Hematopoietic multipotent progenitor cell treated with erythropoietin and hydrocortisone succinate and interleukin-3 and kit ligand, for 4 days (in vitro differentiated cells): ENCODE measurements around the gene AGPAT3.
"Not testable (repeated sequence)": the region's sequence is repeated elsewhere in the genome, so short reads cannot be mapped to it uniquely, and the experiment has no call there.

Source experiments
- DNase-seq: peaks from one replicate; pipeline ENCODE4 v3.0.0-alpha.2; 2015

AGPAT3 gene, protein sequence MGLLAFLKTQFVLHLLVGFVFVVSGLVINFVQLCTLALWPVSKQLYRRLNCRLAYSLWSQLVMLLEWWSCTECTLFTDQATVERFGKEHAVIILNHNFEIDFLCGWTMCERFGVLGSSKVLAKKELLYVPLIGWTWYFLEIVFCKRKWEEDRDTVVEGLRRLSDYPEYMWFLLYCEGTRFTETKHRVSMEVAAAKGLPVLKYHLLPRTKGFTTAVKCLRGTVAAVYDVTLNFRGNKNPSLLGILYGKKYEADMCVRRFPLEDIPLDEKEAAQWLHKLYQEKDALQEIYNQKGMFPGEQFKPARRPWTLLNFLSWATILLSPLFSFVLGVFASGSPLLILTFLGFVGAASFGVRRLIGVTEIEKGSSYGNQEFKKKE

DNA sequence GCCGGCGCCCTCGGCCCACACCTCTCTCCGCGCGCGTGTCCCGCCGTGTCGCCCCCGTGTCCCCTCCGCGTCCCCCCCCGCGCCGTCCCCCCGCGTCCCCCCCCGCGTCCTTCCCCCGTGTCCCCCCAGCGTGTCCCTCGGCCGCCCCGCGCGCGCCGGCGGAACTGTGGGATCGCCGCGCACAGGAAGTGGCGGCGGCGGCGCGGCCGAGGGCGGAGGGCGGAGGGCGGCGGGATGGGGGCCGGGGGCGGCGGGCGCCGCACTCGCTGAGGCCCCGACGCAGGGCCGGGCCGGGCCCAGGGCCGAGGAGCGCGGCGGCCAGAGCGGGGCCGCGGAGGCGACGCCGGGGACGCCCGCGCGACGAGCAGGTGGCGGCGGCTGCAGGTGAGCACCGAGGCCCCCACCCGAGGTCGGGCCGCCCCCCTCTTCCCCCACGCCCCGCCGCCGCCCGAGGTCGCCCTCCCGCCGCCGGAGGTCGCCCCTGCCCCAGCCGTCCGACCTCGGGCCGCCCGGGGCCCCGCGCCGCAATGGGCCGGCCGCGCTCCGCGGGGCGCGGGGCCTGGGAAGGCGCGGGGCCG is at the start of gene AGPAT3:
Gene AGPAT3 (plus strand): TSS at position 262 of the 578 bp plus-strand sequence. CDS start 94,459 bp downstream, outside the sequence.
- peak; percentile 65 for DNase-seq

DNA sequence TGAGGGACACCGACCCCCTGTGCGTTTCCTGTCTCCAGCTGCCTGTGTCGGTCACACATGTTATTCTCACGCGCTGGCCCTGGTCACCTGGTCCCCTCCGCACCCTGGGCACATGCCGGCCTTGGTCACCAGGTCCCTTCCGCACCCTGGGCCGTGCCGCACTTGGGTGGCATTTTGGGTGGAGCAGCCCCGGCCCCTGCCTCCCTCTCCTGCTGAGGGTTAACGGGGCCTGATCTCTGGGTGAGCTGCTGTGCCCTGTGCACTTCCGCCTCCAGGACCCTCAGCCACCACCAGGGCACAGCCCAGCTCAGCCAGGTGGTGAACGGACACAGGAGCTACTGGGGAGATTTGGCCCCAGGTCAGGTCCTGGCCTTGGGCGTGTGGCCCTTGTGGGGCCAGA is 49.0 kb upstream of the AGPAT3 start:
- DNase-seq = no peak

DNA sequence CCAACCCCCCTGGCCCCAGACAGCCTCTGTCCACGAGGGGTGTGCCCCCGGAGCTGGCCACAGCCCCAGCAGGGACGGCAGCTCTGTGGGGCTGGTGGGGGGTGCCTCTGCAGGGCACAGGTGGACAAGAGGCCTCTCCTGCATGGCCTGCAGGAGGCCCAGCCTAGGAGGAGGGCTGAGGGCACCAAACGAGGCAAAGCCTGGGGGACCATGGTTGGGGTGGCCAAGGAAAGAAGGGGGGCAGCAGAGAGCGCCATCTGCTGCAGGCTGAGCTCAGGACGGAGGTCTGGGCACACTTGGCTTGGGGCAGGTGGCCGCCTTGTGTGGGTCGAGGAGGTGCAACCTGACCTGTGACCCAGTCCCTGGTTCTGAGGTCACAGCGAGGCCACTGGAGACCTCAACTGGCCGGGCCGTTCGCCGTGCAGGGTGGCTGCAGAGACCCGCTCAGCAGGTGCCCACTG is 48.4 kb upstream of the AGPAT3 start:
- no peak for DNase-seq

DNA sequence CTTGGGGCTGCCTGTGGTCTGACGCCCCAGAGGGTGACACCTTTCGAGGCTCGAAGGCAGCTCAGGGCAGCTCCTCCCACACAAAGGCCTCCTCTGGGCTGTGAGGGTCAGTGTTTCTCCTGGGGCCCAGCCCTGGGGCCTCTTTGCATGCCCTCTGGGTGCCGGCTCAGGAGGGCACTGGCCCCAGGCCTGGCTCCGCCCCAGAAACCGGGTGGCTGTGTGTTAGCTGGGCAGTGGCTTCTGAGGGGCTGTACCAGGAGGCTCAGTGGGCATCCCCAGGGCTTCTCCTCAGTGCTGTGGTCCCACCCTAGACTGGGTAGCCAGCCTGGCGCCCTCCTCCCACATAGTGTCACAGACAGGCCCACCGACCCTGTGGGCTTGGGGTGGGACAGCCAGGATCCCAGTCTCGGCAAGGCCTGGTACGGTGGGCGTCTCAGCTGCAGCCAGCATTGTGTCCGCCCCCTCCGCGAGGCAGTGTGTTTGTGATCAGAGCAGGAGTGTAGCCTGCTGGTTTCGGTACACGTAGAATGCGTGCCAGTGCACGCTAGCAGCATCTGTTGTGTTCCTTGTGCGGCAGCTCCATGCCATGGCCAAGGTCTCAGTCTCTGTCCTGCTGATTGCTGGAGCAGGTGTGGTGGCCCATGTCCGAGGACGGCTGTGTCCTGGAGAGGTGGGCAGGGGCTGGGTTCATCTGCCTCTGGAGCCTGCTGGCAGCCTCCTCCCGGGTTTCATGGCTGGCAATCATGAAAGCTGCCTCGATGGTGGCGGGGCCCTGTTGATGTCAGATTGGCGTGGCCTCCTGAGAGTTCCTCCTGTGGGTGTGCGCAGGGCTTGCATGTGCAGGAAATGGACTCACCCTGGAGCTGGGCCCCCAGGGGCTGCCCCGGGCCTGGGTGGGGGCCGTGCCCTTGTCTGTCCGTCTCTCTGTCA is 47.6 kb upstream of the AGPAT3 start:
- no peak for DNase-seq

DNA sequence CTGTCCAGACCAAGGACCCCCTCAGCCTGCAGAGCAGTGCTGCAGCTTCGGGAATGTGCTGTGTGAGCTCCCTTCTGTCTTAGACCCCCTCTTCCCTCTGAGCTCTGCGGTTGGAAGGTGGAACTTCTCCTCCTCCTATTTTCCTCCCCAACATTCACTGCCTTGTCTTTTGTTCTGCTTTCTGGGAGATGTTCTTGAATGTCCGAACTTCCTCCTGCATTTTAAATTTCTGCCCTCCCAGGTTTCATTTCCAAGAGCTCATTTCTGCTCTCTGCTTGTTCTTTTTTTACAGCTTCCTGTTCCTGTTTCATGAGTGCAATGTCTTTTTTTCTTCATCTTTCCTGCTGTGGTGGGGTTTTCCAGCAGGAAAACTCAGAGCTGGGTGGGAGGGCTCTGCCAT is 46.3 kb upstream of the AGPAT3 start:
- no peak for DNase-seq

DNA sequence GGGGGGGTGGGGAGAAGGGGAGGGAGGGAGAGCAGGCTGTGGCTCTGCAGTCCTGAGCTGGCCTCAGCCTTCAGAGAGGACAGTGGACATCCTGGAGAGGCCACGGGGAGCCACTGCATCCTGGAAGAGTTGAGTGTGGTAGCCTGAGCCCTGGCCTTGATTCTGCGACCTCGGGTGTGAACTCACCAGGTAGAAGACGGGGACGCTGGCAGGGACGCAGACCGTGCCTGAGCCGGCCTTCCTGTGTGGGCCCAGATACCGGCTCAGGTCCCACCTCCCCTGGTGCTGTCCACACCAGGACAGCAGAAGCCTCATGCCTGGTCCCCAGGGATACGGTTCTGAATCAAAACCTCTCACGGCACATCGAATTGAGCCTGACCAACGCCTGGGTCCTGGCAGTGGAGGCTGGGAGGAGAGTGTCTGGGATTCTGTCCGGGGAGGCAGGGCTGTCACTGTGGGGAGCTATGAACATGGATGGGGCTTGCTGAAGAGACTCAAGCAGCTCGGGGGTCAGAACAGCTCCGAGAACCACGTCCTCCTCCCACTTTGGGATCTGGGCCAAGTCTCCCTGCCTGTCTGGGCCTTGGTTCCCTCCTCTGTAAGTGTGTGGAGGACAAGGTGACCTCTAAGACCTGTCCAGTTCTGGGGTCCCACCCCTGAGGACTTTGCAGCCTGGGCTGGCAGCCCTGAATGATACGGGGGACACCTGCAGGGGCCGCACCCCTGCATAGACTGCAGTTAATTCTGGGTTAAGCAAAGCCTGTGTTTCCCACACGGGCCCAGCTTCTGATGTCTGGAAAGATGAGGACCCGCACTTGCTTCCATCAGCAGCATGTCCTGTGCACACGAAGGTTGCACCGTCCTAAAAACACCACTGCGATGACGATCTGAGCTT is 45.3 kb upstream of the AGPAT3 start:
- DNase-seq = no peak

DNA sequence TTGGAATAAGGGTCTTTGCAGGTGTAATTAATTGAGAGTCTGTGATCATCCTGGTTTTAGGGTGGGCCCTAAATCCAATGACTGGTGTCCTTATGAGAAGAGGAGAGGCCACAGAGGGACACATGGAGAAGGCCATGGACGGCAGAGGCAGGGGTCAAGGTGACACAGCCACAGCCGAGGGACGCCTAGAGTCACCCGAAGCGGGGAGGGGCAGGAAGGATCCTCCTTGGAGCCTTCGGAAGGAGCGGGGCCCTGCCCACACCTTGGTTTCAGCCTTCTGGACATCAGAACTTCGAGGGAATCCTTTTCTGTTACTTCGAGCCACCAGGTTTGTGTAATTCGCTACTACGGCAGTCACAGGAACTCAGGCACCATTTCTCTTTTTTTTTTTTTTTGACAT is 44.6 kb upstream of the AGPAT3 start:
- no peak for DNase-seq

DNA sequence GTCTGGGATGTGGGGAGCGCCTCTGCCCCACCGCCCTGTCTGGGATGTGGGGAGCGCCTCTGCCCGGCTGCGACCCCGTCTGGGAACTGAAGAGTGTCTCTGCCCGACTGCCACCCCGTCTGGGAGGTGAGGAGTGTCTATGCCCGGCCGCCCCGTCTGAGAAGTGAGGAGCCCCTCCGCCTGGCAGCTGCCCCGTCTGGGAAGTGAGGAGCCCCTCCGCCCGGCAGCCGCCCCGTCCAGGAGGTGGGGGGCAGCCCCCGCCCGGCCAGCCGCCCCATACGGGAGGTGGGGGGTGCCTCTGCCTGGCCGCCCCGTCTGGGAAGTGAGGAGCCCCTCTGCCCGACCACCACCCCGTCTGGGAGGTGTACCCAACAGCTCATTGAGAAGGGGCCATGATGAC is 42.9 kb upstream of the AGPAT3 start:
- DNase-seq = not testable (repeated sequence)

DNA sequence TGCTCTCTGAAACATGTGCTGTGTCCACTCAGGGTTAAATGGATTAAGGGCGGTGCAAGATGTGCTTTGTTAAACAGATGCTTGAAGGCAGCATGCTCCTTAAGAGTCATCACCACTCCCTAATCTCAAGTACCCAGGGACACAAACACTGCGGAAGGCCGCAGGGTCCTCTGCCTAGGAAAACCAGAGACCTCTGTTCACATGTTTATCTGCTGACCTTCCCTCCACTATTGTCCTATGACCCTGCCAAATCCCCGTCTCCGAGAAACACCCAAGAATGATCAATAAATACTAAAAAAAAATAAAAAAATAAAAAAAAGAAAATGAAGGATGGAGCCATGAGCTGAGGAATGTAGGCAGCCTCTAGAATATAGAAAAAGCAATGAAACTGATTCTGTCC is 42.3 kb upstream of the AGPAT3 start:
- DNase-seq = not testable (repeated sequence)

DNA sequence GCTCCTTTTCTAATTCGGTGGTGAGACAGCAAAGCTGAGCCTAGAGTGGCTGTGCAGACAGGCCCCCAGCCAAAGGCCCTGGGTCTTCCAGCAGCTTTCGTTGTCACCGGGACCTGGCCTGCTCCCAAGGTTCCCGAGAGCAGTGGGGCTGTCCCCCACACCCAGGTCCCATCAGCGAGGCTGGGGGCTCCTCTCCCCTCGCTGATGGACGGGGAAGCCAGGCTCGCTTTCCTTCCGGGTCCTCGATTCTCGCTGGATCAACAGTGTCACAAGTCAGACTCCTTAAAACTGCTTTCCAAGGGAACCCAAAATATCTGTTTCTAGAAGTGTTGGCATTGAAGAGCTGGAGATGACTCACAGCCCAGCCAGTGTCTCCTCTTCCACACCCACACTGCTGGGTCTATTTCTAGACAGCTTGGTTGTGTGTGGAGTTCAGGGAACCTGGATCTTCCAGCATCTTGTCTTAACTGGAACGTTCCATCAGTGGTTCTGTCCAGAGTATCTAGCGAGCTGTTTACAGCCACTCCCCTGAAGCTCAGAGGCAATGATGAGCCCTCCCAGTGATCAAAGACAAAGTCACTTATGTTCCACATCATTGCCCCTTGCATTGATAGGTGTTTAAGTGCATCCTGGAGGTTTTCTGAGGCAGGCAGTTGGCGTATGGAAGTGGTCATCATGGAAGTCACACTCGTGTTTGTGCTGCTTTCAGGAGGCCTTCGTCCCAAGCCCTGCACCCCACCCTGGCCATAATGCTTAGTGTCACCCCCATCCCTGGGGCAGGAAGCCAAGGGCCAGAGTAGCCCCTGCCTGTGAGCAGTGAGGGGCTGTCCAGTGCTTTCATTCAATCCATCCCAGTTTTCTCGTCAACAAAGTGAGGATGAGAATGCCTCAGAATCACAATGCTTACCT is 40.4 kb upstream of the AGPAT3 start:
- DNase-seq = no peak

DNA sequence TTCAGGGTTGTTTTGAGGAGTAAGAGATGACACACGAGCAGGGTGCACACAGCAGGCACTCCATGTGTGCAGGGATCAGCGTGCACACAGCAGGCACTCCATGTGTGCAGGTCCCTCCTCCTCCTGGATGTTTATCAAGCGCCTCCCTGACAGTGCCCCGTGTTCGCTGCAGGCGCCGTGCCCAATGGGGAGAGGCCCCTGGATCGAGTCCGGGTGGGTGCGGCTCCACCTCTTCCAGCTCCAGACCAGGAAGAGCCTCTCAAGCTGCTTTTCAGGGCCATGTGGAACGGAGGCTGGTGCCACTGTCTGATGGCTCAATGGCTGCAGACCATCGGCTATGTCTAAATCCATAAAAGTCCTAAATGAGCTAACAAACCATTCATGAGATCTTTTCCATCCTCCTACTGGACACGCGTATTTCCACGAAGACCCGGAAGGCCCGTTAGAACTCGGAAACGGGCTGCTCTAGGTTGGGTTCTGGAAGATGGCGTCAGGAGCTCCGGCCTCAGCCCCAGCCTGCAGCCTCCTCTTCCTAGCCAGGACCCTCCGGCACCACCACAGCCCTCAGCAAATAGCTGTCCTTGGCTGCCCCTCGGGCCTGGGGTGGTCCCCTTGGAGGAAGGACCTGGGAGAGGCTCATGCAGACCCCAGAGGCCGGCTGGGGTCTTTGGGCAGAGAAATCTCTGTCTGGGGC is 39.6 kb upstream of the AGPAT3 start:
- DNase-seq = no peak

DNA sequence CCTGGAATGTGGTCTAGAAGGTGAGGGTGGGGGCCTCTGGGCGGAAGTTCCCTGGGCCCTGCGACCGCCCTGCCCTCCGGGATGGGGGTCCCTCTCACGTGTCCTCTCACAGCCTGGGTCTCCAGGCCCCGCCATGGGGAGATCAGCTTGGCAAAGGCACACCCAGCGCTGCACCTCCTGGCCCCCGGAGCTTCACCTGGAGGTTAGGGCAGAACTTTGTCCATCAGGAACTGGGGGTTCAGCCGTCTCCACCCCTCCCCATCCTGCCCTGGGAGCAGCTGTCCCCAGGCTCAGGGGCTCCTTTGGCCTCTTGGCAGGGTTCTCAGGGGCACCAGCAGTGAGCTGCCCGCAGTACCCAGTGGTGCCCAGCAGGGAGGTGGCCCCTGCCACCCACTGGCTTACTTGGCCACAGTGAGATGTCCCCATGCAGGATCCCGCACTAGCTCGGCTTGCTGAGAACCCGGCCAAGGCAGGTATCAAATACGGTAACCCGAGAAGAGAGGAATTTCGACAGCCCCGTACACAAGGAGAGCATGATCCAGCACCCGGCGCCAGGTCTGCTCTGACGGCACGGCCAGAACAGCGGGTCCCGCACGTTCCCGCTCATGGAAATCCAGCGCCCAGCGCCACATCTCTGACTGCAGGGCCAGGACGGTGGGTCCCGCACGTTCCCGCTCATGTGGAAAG is 38.9 kb upstream of the AGPAT3 start:
- DNase-seq = no peak

DNA sequence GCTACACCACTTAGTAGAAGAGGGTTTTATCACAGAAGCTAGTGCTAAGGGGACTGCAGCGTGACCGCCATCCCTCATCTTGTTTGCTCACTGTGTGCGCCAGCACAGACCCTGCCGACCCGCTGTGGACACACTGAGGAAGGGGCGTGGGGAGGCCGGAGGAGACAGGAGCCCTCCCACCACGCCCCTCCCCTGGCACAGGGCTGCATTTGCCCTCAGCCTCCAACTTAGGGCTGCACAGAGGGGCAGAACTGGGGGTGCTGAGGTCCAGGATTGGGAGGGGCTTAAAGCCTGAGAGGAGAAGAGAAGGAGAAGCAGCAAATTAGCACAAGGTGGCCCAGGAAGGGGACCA is 38.4 kb upstream of the AGPAT3 start:
- no peak for DNase-seq

DNA sequence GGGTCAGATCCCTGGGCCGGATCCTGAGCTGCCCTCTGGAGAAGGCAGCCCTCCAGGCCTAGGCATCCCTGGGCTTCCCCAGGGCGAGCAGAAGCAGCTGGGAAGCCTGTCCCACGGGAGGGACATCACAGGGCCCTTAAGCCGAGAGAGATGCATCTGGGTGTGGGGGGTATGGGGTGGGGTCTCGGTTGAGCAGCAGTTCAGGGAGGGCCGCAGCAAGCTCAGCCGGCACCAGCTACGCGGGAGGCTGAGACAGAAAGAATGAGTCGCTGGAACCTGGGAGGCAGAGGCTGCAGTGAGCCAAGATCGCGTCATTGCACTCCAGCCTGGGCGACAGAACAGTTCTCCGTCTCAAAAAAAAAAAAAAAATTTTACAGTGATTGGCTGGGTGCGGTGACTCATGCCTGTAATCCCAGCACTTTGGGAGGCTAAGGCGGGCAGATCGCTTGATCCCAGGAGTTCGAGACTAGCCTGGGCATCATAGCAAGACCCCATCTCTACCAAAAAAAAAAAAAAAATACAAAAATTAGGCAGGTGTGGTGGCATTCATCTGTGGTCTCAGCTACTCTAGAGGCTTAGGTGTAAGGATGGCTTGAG is 37.9 kb upstream of the AGPAT3 start:
- no peak for DNase-seq

DNA sequence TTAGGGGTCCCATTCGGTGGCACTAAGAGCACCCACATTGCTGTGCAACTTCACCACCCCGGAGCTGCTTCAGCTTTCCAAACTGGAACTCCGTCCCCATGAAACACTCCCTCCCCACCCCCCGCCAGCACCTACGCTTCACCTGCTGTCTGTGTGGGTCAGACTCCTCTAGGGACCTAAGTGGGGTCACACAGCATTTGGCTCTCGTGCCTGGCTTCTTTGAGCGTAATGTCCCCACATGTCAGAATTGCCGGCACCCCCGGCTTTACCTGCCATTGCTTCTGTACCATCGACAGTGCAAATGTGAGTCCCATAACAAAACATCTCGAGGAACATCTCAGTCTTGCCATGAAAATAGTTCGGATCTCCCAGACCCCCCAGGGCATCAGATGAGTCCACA is 35.9 kb upstream of the AGPAT3 start:
- no peak for DNase-seq

DNA sequence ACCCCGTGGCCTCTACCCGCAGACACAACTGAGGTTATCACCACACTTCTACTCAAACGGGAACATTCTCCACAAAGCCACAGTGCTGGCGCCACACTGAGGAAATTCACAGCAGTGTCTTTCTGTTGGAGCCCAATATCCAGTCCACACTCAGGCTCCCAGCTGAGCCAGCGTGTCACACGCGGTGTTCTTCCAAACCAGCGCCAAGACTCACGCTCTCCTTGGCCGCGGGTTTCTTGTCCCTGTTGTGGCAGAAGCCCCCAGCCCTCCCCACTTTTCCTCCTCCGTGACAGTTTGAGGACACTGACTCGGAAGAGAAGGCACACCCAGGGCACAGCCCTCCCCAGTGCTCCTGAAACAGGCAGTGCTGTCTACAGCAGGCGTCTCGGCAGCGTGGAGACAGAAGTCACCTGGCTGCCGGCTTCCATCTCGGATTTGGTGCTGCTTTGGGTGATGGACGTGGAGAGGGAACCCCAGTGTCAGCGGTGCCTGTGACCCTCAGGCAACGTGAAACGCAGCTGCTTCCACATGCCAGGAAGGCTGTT is 35.4 kb upstream of the AGPAT3 start:
- peak; percentile 49 for DNase-seq

DNA sequence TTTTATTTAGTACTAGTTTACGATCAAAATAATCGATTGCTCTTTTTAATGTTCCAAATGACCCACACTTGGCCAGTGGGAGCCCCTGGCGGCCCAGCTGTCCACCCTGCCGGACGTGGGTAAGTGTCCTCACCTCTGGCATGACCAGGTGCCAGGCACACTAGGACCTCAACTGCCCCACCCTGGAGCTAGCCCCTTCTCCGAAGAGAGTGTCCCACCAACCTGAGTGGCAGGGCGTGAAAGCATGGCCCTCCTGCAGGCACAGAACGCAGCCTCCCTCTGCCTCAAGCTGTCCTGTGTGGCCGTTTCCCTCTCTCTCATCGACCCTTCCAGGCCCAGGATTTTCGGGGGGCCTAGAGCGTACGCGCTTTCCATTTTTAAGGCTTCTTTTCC is 32.9 kb upstream of the AGPAT3 start:
- DNase-seq = no peak

DNA sequence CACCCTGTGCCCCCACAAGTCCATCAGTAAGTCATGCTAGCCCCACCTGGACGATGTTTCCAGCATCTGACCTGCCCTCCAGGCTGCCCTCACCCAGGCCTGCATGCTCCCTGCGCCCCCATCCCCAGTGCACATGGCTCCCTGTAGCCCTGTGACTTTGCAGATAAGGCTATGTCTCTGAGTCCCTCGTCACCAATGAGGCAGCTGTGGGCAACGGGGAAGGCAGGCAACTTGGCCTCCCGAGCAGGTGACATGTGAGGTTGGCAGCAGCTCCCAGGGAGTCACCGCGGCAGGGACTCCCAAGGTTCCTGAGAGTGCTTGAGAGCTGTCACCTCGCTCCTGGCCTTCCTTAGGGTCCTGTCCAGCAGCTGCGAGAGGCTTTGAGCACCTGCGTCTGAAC is 32.4 kb upstream of the AGPAT3 start:
- DNase-seq = no peak

DNA sequence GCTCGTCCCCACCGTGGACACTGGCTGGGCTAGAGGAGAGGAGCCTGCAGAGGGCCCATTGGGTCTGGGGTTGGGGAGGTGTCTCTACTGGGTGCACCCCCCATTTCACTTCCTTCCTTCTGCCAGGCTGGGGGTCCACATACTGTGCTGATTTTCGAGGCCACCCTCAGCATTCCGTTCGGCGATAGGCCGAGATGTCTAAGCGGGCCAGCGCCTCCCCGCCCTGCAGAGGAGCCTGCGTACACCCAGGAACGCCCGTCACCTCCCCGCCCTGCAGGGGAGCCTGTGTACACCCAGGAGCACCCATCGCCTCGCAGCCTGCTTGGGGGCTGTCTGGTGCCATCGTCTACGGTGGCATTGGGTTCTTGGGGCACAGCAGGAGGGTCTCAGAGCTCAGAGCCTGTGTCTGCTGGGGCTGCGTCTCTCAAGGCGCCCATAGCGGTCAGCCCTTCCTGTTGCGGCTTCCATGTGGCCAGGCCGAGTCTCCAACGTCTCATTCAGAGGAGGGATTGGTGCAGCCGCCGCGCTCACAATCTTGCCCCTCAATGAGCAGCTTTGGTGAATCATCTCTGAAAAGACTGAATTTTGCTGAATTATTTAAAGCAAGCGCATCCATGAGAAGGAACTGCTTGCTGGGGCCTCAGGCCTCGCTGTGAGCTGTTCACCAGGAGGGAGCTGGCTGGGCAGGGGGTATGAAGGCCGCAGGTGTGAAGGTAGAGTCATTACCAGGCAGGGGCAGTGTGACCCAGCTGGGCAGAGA is 30.7 kb upstream of the AGPAT3 start:
- peak; percentile 86 for DNase-seq
